SK-N-SH (cell line): ENCODE data around the gene SNAPC1.

Experiments used
- EZH2phosphoT487 ChIP-seq: fragments of 200-600 bp; sonication (generic); IDR thresholded peaks from 2 replicates; pipeline ENCODE4 v1.6.1; 2017; ENCODE audit warnings: low read depth, mixed run types, mild to moderate bottlenecking, antibody characterized with exemption, moderate library complexity, borderline replicate concordance
- POLR2AphosphoS5 ChIP-seq: IDR thresholded peaks from 2 replicates; pipeline ENCODE4 v1.6.1; 2012; ENCODE audit warnings: low read depth, low read length
- RAD21 ChIP-seq: IDR thresholded peaks from 2 replicates; pipeline ENCODE4 v1.6.1; 2012; ENCODE audit warnings: mild to moderate bottlenecking, low read length
- TCF12 ChIP-seq: IDR thresholded peaks from 2 replicates; pipeline ENCODE4 v1.4.0; 2012
- YY1 ChIP-seq: IDR thresholded peaks from 2 replicates; pipeline ENCODE4 v1.4.0; 2012; ENCODE audit warnings: low read depth, mild to moderate bottlenecking
- TF ChIP-seq, protein P1 (sequence below): IDR thresholded peaks from 2 replicates; pipeline ENCODE4 v1.6.1; 2012; ENCODE audit warnings: mild to moderate bottlenecking, low read depth, low read length, moderate library complexity
- TF ChIP-seq, protein P2 (sequence below): fragments of 200-600 bp; sonication (generic); IDR thresholded peaks from 2 replicates; pipeline ENCODE4 v1.6.1; 2017; ENCODE audit warnings: antibody characterized with exemption, mild to moderate bottlenecking, moderate library complexity
- TF ChIP-seq, protein P3 (sequence below): IDR thresholded peaks from 2 replicates; pipeline ENCODE4 v1.4.0; 2012; ENCODE audit warnings: low read depth, borderline replicate concordance

DNA sequence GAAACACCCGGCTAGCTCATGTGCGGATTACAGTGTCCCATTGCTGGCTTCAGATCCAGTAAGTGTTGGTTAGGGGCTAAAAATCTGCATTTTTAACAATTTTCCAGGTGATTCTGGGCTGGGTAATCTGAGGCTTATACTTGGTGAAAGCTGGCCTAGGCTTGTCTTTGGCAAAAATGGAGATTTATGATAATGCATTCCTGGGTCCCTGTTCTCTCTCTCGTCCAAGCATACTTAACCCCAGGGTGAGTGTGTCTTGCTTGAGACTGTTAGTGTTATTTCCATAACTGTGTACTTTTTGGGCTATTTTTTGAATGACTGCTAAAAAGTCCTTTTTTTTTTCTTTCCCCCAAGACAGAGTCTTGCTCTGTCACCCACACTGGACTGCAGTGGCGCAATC lies 43.2 kb downstream of the SNAPC1 start:
- no peak for TF ChIP-seq EZH2phosphoT487
- TF ChIP-seq, protein P1, sequence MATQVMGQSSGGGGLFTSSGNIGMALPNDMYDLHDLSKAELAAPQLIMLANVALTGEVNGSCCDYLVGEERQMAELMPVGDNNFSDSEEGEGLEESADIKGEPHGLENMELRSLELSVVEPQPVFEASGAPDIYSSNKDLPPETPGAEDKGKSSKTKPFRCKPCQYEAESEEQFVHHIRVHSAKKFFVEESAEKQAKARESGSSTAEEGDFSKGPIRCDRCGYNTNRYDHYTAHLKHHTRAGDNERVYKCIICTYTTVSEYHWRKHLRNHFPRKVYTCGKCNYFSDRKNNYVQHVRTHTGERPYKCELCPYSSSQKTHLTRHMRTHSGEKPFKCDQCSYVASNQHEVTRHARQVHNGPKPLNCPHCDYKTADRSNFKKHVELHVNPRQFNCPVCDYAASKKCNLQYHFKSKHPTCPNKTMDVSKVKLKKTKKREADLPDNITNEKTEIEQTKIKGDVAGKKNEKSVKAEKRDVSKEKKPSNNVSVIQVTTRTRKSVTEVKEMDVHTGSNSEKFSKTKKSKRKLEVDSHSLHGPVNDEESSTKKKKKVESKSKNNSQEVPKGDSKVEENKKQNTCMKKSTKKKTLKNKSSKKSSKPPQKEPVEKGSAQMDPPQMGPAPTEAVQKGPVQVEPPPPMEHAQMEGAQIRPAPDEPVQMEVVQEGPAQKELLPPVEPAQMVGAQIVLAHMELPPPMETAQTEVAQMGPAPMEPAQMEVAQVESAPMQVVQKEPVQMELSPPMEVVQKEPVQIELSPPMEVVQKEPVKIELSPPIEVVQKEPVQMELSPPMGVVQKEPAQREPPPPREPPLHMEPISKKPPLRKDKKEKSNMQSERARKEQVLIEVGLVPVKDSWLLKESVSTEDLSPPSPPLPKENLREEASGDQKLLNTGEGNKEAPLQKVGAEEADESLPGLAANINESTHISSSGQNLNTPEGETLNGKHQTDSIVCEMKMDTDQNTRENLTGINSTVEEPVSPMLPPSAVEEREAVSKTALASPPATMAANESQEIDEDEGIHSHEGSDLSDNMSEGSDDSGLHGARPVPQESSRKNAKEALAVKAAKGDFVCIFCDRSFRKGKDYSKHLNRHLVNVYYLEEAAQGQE, result no peak
- TF ChIP-seq, protein P2, sequence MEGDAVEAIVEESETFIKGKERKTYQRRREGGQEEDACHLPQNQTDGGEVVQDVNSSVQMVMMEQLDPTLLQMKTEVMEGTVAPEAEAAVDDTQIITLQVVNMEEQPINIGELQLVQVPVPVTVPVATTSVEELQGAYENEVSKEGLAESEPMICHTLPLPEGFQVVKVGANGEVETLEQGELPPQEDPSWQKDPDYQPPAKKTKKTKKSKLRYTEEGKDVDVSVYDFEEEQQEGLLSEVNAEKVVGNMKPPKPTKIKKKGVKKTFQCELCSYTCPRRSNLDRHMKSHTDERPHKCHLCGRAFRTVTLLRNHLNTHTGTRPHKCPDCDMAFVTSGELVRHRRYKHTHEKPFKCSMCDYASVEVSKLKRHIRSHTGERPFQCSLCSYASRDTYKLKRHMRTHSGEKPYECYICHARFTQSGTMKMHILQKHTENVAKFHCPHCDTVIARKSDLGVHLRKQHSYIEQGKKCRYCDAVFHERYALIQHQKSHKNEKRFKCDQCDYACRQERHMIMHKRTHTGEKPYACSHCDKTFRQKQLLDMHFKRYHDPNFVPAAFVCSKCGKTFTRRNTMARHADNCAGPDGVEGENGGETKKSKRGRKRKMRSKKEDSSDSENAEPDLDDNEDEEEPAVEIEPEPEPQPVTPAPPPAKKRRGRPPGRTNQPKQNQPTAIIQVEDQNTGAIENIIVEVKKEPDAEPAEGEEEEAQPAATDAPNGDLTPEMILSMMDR, result no peak
- TF ChIP-seq YY1, result no peak
- TF ChIP-seq TCF12, result no peak
- TF ChIP-seq POLR2AphosphoS5, result no peak
- TF ChIP-seq, protein P3, sequence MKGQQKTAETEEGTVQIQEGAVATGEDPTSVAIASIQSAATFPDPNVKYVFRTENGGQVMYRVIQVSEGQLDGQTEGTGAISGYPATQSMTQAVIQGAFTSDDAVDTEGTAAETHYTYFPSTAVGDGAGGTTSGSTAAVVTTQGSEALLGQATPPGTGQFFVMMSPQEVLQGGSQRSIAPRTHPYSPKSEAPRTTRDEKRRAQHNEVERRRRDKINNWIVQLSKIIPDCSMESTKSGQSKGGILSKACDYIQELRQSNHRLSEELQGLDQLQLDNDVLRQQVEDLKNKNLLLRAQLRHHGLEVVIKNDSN, result no peak
- TF ChIP-seq RAD21, result no peak
